Loucy (cell line): ENCODE measurements around the gene SELENOI.
"Not testable (repeated sequence)": the region's sequence is repeated elsewhere in the genome, so short reads cannot be mapped to it uniquely, and the experiment has no call there.

Experiments
- H2AFZ ChIP-seq: fragments of 200-600 bp; sonication (generic); 2 replicates; pipeline ENCODE4 v1.6.0; 2016; ENCODE audit warnings: antibody characterized with exemption, mild to moderate bottlenecking, low read length, moderate library complexity
- H3F3A ChIP-seq: fragments of 200-600 bp; 2 replicates; pipeline ENCODE4 v1.6.0; 2016; ENCODE audit warnings: antibody characterized with exemption, low read depth, mild to moderate bottlenecking
- H3K27me3 ChIP-seq: fragments of 200-600 bp; sonication (generic); 2 replicates; pipeline ENCODE4 v1.6.1; 2014; ENCODE audit warnings: low read length, mild to moderate bottlenecking; ENCODE audit not compliant: insufficient read depth, poor library complexity, severe bottlenecking
- H3K36me3 ChIP-seq: fragments of 200-600 bp; sonication (generic); 2 replicates; pipeline ENCODE4 v1.6.1; 2016; ENCODE audit warnings: low read length; ENCODE audit not compliant: insufficient read depth
- H3K4me1 ChIP-seq: fragments of 200-600 bp; sonication (generic); 2 replicates; pipeline ENCODE4 v1.5.1; 2014; ENCODE audit warnings: low read length, mild to moderate bottlenecking; ENCODE audit not compliant: insufficient read depth, poor library complexity, severe bottlenecking
- H3K4me2 ChIP-seq: fragments of 200-600 bp; sonication (generic); 2 replicates; pipeline ENCODE4 v1.6.0; 2014; ENCODE audit warnings: antibody characterized with exemption, low read length, low read depth, mild to moderate bottlenecking; ENCODE audit not compliant: poor library complexity, severe bottlenecking
- H3K4me3 ChIP-seq: fragments of 200-600 bp; sonication (generic); 2 replicates; pipeline ENCODE4 v1.5.1; 2014; ENCODE audit warnings: low read length, mild to moderate bottlenecking, mixed read lengths; ENCODE audit not compliant: poor library complexity, severe bottlenecking
- H3K79me2 ChIP-seq: fragments of 200-600 bp; sonication (generic); 2 replicates; pipeline ENCODE4 v1.6.1; 2014; ENCODE audit warnings: low read length; ENCODE audit not compliant: insufficient read depth
- H3K9ac ChIP-seq: fragments of 200-600 bp; sonication (generic); 2 replicates; pipeline ENCODE4 v1.6.0; 2014; ENCODE audit warnings: mild to moderate bottlenecking, low read depth, low read length, moderate library complexity; ENCODE audit not compliant: poor library complexity, severe bottlenecking
- H3K9me2 ChIP-seq: fragments of 200-600 bp; sonication (generic); replicated peaks from 2 replicates; pipeline ENCODE4 v1.6.1; 2016; ENCODE audit warnings: low read depth, low read length, mixed read lengths
- H3K9me3 ChIP-seq: fragments of 200-600 bp; sonication (generic); 2 replicates; pipeline ENCODE4 v1.6.1; 2014; ENCODE audit warnings: mild to moderate bottlenecking, antibody characterized with exemption, low read length, low read depth; ENCODE audit not compliant: insufficient read depth
- H4K20me1 ChIP-seq: fragments of 200-600 bp; sonication (generic); 2 replicates; pipeline ENCODE4 v1.6.0; 2014; ENCODE audit warnings: antibody characterized with exemption, low read length, mild to moderate bottlenecking; ENCODE audit not compliant: insufficient read depth, poor library complexity, severe bottlenecking
- CTCF ChIP-seq: fragments of 200-600 bp; sonication (generic); conservative IDR thresholded peaks from 2 replicates; pipeline ENCODE4 v1.5.1; 2014; ENCODE audit warnings: mild to moderate bottlenecking, antibody characterized with exemption, low read length
- EZH2phosphoT487 ChIP-seq: fragments of 200-600 bp; IDR thresholded peaks from 2 replicates; pipeline ENCODE4 v1.6.1; 2018; ENCODE audit warnings: antibody characterized with exemption, mild to moderate bottlenecking, moderate library complexity, borderline replicate concordance

Gene SELENOI

GRCh38 chr2:26302846-26303245 lies 43.1 kb upstream of the SELENOI start:
- H3K4me2 ChIP-seq = no peak overlapping the region
- H3F3A ChIP-seq = no peaks in the 10 kb centered on the region
- H3K9me2 ChIP-seq = no peaks in the 10 kb centered on the region
- H2AFZ ChIP-seq = no peak overlapping the region
- no peaks in the 10 kb centered on the region for H3K9me3 ChIP-seq
- H4K20me1 ChIP-seq = no peaks in the 10 kb centered on the region
- H3K36me3 ChIP-seq = no peaks in the 10 kb centered on the region
- H3K27me3 ChIP-seq = no peaks in the 10 kb centered on the region
- no peak for TF ChIP-seq EZH2phosphoT487
- TF ChIP-seq CTCF = no peak
- H3K9ac ChIP-seq = no peak overlapping the region
- H3K4me3 ChIP-seq = no peak overlapping the region
- peaks cover 18% of the 10 kb centered on the region for H3K4me1 ChIP-seq
- H3K79me2 ChIP-seq = no peaks in the 10 kb centered on the region

- H3K79me2 ChIP-seq, H3K4me1 ChIP-seq, H3K27me3 ChIP-seq, H3K4me3 ChIP-seq, H3K9me3 ChIP-seq, H3K9ac ChIP-seq, H3K9me2 ChIP-seq, H2AFZ ChIP-seq, H3K36me3 ChIP-seq, H3K4me2 ChIP-seq, H3F3A ChIP-seq, H4K20me1 ChIP-seq: not testable (repeated sequence)
Measured at GRCh38 chr2:26305094-26305493, 40.8 kb upstream of the SELENOI start.

GRCh38 chr2:26305540-26305939 lies 40.4 kb upstream of the SELENOI start:
- H3F3A ChIP-seq = no peaks in the 10 kb centered on the region
- no peaks in the 10 kb centered on the region for H3K9me2 ChIP-seq
- no peak overlapping the region for H3K9ac ChIP-seq
- TF ChIP-seq CTCF (no peak), EZH2phosphoT487 (no peak)
- no peak overlapping the region for H2AFZ ChIP-seq
- no peaks in the 10 kb centered on the region for H3K9me3 ChIP-seq
- no peaks in the 10 kb centered on the region for H3K27me3 ChIP-seq
- no peaks in the 10 kb centered on the region for H4K20me1 ChIP-seq
- no peaks in the 10 kb centered on the region for H3K79me2 ChIP-seq
- H3K4me1 ChIP-seq = peaks cover 3% of the 10 kb centered on the region
- no peaks in the 10 kb centered on the region for H3K36me3 ChIP-seq
- no peak overlapping the region for H3K4me2 ChIP-seq
- H3K4me3 ChIP-seq = no peak overlapping the region

GRCh38 chr2:26309921-26310320 lies 36.0 kb upstream of the SELENOI start:
- no peaks in the 10 kb centered on the region for H3K36me3 ChIP-seq
- H3K4me2 ChIP-seq = no peak overlapping the region
- H3K27me3 ChIP-seq = no peaks in the 10 kb centered on the region
- TF ChIP-seq EZH2phosphoT487 (no peak), CTCF (no peak)
- no peak overlapping the region for H3K4me3 ChIP-seq
- no peaks in the 10 kb centered on the region for H3K79me2 ChIP-seq
- no peaks in the 10 kb centered on the region for H3F3A ChIP-seq
- H3K9me3 ChIP-seq = no peaks in the 10 kb centered on the region
- no peak overlapping the region for H2AFZ ChIP-seq
- H4K20me1 ChIP-seq = no peaks in the 10 kb centered on the region
- H3K9ac ChIP-seq = no peak overlapping the region
- H3K9me2 ChIP-seq = no peaks in the 10 kb centered on the region
- no peaks in the 10 kb centered on the region for H3K4me1 ChIP-seq
